PC-3 (cell line): ENCODE data around the gene TERB2.
"Not testable (repeated sequence)": the region's sequence is repeated elsewhere in the genome, so short reads cannot be mapped to it uniquely, and the experiment has no call there.

Experiments used
- EZH2phosphoT487 ChIP-seq: fragments of 300-600 bp; sonication (generic); IDR thresholded peaks from 2 replicates; pipeline ENCODE4 v1.6.1; 2018; ENCODE audit warnings: mild to moderate bottlenecking, antibody characterized with exemption, low read length, borderline replicate concordance
- TF ChIP-seq, protein P1 (sequence below): fragments of 300-600 bp; sonication (generic); conservative IDR thresholded peaks from 2 replicates; pipeline ENCODE4 v1.5.1; 2017; ENCODE audit warnings: antibody characterized with exemption, low read depth, mild to moderate bottlenecking, low read length

DNA sequence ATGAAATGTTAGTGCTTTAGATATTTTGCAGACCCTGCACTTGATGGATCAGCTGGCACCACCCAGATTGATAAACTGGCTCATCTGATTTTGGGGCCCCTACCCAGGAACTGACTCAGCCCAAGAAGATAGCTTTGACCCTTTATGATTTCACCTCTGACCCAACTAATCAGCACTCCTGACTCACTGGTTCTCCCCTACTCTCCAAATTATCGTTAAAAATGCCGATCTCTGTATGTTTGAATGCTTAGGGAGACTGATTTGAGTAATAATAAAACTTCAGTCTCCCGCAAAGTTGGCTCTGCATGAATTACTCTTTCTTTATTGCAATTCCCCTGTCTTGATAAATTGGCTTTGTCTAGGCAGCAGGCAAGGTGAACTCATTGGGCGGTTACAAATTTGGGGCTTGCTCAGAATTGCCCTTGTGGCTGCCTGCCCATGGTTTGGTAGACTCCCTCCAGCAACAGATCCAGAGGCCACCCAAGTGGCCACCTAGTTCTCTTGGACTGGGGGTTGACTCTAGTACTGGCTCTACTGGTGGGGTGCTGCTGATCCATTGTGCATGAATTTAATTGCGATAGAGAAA is 48.2 kb downstream of the TERB2 start:
- TF ChIP-seq EZH2phosphoT487 = not testable (repeated sequence)
- TF ChIP-seq, protein P1, sequence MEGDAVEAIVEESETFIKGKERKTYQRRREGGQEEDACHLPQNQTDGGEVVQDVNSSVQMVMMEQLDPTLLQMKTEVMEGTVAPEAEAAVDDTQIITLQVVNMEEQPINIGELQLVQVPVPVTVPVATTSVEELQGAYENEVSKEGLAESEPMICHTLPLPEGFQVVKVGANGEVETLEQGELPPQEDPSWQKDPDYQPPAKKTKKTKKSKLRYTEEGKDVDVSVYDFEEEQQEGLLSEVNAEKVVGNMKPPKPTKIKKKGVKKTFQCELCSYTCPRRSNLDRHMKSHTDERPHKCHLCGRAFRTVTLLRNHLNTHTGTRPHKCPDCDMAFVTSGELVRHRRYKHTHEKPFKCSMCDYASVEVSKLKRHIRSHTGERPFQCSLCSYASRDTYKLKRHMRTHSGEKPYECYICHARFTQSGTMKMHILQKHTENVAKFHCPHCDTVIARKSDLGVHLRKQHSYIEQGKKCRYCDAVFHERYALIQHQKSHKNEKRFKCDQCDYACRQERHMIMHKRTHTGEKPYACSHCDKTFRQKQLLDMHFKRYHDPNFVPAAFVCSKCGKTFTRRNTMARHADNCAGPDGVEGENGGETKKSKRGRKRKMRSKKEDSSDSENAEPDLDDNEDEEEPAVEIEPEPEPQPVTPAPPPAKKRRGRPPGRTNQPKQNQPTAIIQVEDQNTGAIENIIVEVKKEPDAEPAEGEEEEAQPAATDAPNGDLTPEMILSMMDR = not testable (repeated sequence)
